ENCODE results near the gene PARP12.

The PARP12 gene

DNA sequence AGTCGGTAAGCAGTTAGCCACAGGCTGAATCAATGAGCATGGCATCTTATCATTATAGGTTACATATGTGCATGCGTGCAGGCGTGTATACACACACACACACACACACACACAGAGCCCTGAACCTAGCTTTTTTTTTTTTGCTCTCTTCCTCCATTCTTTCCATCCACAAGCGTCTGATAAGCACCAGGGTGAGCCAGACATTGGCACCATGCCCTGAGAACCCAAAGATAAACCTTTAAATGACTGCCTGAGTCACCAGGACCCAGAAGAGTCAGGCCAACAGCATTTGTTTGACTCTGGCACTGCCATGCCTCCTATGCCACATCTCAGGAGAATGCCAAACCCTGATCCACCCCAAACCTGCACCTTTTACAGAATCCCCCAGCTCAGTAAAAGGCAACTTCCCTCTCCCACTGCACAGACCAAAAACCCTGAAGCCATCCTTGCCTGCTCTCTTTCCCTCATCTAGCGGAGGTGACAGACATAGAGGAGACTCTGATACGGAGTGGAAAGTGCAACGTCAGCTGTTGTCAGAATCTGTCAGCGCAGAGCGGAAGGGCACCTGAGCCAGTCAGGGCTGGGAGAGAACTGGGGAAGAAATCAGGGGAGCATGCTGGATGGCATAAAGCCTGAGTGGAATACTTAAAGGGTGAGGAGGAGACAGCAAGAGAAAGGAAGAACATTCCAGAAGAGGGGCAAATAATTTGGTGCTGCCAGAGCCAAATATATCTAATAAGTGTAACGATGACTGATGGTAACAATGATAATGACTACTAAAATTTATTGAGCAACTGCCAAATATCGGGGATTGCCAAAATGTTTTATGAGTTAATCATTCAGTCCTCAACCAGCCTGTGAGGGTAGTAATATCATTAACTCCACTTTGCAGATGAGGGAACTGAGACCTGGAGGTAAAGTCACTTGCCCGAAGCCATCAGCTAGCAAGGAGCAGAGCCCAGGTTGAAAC, 3.2 kb downstream of the PARP12 start:
- DNase-seq (ENCODE audit: low read depth) = peak; percentile 21

DNA sequence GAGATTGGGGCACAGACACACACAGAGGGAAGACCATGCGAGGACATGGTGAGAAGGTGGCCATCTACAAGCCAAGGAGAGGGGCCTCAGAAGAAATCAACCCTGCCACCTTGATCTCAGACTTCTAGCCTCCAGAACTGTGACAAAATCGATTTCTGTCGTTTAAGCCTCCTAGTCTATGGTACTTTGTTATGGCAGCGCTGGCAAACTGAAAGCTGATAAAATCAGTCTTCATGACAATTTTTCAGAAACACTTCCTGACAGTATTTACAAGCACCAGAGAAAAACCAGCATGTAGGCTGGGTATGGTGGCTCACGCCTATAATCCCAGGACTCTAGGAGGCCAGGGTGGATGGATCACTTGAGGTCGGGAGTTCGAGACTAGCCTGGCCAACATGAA, 4.2 kb downstream of the PARP12 start:
- DNase-seq (ENCODE audit: low read depth) = no peak

DNA sequence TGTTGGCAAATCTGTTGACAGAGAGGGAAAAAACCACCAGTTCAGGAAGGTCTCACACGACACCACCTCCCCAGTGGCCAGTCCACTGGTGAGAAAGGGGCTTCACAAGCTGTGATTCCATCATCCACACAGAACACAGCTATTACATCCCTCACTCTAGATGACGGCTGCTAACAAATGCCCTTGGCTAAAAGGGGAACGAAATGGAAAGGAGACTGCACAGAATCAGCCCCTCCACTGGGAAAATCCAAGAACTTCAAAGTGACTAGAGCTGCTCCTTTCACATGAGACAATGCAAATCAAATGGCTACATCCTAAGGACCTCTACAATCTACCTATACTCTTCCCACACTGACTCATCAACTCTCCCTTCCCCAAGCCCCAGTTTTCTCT, 5.6 kb downstream of the PARP12 start:
- no peak for DNase-seq (ENCODE audit: low read depth)

DNA sequence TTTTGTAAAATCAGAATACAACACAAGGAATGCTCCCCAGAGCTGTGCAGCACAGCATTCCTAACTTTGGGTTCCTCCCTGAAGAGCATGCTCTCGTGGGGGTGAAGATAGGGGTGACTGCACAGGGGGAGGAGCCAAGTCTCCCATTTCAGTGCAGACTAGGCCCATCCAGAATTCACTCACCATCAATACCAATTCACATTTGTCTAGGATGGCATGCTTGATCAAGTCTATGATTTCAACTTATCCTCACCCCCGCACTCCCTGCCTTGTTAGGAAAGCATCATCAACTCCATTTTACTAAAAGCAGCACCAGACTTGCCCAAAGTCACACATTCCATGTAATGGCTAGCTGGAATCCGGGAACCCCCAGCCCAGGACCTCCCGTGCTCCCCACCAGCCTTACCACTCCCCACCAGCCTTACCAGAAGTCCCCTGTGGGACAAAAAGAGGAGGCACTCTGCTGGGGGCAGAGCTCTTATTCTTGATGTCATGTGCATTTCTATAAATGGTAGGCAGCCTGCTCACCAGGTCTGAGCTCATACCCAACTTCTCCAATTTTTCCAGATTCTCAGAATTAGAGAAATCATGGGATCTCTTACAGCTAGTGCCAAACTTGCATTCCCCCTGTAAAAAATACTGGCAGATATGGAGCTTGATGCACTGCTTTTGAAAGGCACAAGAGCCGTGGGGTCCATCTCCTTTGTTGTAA, 6.2 kb downstream of the PARP12 start:
- DNase-seq (ENCODE audit: low read depth) = no peak

DNA sequence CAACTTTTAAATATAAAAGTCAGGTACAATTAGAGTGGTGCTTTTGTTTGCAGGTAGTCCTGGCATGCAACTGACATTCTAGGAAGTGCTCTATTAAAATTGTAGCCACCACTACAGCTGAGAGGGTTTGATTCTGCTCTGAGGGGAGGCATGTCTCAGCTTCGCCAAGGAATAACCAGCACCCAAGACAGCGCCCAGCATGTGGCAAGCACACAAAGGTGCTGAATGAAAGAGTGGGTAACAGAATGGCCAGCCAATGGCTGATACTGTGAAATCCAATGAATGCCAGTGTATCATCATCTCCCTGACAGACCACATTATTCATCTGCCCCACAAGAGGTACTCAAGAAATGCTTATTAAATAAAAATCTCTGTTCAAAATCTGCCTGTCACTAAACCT, 6.9 kb downstream of the PARP12 start:
- DNase-seq (ENCODE audit: low read depth) = no peak

DNA sequence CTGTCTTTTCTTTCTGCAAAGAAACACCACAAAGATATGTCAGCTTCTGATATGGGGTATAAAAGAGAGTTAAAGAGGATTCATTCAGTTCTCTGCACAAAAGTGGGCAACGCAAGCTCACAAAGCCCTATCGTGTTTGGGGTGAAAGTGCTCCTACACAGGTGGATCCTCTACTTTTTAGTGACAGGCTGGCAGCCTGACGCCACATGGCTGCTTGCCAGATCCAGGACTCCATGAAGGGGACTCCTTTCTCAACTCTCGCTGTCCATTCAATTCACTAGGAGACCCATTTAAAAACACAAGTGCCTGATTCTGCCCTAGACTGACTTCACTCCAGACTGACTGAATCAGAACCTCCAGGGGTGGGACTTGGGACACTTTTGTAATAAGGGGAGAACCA, 8.0 kb downstream of the PARP12 start:
- no peak for DNase-seq (ENCODE audit: low read depth)

DNA sequence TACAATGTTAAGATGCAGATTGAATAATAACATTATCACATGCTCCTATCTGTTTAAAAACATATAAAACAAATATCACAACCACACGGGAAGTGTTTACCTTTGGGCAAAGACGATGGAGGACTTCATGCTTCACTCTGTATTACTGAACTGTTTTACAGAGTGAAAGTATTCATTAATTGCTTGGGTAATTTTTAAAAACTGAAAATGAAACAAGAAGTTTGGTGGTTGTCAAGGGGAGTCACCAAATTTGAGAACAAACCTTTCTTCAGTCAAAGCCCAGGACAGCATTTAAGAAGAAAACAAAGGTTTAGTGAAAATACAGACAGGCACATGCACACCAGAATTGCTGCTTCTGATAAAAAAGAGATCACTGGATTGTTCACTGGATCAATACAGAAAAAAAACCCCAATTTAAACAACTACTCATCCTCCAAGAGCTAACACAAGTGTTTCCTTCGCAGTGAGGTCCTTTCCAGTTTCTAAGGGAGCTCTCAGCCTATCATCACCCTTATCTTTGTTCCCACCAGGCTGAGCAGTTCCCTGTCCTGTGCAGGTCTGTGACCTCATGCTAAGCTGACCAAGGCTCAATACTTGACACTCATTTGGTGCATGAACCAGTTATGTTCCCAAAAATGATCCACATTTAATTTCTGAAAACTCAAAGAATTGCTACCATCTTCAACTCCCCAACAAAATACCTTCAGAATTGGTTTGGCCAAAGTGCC, 8.8 kb downstream of the PARP12 start:
- DNase-seq (ENCODE audit: low read depth) = no peak

DNA sequence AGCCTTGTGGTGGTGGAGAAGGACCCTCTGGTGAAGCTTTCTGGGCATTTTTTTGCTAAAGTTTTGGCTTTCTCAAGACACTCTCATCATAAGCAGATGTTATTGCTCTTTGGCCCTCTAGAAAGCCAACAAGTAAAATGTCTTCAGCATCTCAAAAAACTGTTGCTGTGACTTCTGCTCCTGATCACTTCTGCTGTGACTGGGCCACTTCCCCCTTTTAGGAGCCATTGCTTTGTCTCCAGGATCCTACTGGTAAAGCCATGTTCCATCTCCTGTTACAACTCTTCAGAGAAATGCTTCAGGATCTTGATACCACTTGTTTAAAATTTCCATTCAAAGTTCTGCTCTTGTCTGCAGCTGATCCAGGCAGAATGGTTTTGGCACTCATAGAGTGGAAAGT, 10.9 kb downstream of the PARP12 start:
- no peak for DNase-seq (ENCODE audit: low read depth)

DNA sequence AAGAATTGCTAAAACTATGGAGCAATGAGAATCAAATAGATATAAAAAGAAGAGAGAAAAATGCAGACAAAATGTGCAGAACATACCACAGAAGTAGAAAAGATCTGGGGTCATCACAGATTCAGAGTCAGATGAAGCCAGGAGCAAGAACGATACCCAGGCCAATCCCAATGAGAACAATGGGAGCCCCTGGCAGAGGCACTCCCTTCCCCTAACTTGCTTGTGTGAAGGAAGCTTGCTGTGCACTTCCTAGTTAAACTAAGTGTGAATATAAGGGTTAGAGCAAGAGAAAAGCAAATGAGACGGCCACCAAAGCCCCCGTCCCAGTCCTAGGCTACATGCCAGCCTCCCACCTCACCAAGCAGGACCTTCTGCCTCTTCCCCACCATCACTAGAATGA, 12.7 kb downstream of the PARP12 start:
- DNase-seq (ENCODE audit: low read depth) = no peak

DNA sequence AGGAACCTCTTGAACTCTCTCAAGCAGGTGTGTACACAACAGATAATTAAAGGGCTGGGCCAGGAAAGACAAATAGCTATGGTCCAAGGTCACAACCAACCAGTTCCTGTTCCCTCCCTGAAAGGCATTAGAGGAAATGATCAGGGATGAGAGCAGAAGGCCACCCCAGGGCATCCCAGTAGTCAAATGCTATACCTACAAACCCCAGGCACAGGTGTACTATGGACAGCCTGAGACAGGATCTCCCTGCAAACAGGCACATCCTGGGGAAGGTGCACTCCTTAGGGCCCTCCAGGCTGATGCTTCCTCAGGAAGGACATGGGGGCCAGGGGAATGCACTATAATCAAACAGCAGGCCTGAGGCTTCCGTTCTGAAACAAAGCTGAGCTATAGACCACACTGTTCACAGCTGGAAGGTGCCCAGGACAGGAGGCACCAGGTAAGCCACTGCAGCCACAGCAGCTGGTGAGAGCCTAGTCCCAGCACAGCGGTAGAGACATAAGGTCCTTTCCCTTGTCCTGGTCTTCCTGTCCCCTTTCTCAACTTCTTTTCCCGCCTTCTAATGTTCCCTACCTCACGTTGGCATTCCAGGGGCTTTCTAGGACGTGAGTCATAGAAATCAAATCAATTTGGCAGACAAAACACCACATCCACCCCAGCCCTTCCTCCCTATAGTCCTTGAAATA, 13.3 kb downstream of the PARP12 start:
- DNase-seq (ENCODE audit: low read depth) = no peak

DNA sequence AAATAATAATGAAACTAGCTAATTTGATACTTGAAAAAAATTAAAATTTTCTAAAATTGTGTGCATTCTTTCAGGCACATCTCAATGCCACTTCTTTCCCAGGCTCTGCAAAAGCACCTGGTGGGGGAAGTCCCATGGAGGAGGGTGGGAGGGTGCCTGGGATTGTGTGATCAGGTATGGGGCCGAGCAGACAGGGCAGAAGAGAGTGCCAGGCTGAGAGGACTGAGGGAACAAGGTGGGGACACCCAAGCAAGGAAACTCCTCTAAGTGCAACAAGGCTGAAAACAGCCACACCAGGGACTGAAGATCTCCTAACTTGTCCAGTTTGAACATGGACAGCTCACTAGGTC, 13.8 kb downstream of the PARP12 start:
- no peak for DNase-seq (ENCODE audit: low read depth)

DNA sequence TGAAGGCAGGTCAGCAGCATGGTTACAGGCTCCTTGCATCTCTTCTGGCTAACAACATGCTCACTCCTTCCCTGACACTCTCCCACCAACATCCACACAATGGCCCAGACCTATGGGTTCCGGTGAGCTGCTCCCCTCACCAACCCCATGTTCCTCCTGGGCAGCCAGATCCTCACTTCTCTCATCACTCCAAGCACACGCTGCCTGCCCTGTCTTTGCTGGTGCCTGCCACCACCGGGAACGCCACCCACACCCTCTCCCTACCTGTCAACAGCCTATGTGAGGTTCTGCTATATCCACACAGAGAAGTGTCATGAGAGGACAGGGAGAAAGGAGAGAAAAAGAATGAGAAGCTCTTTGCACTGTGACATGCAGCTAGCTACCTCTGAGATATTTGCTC, 14.6 kb downstream of the PARP12 start:
- DNase-seq (ENCODE audit: low read depth) = no peak

DNA sequence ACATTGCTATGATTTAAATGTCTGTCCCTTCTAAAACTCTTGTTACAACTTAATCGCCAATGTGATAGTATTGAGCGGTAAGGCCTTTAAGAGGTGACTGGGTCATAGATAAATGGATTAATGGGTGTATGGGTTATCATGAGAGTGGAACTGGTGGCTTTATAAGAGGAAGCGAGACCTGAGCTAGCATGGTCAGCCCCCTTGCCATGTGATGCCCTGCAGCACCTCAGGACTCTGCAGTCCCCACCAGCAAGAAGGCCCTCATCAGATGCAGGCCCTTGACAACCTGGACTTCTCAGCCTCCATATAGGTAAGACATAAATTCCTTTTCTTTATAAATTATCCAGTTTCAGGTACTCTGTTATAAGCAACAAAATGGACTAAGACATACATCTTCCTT, 15.6 kb downstream of the PARP12 start:
- DNase-seq (ENCODE audit: low read depth) = no peak

DNA sequence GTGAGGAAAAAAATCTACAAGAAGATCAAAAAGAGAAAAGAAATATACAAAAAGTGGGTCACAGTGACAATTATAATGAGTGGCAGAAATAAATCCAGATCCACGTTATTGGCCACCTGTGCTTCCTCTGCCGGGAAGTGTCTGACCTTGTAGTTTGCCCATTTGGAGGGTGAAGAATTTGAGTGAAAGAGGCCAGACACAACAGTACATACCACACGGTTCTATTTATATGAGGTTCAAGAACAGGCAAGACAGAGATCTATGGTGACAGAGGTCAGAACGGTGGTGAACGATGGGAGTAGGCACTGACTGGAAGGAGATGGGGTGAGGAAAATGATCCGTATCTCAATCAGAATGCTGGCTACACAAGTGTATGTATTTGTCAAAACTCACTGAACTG, 17.1 kb downstream of the PARP12 start:
- DNase-seq (ENCODE audit: low read depth) = no peak

DNA sequence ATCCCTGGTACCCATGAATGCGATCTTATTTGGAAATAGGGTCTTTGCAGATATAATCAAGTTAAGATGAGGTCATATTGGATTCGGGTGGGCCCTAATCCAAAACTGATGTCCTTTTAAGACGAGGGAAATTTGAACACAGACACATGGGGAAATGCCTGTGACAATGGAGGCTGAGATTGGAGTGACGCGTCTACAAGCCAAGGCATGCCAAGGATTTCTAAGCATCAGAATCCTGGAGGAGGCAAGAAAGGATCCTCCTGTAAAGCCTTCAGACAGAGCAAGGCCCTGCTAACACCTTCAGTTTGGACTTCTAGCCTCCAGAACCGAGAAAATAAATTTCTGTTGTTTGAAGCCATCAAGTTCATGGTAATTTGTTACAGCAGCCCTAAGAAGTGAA, 18.5 kb downstream of the PARP12 start:
- DNase-seq (ENCODE audit: low read depth) = no peak

DNA sequence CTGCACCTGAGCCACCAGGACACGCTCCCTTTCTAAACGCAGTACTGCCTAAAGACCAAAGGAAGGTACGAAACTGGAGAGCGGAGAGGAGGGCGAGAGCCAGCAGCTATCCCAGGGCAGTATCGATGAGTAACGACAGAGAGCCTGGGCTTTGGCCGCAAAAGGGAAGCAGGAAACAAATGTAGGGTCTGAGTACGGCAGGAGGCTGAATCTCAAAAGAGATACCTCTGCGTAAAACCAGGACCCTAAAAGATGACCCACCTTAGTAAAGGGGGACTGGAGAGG, 20.4 kb downstream of the PARP12 start:
- no peak for DNase-seq (ENCODE audit: low read depth)

DNA sequence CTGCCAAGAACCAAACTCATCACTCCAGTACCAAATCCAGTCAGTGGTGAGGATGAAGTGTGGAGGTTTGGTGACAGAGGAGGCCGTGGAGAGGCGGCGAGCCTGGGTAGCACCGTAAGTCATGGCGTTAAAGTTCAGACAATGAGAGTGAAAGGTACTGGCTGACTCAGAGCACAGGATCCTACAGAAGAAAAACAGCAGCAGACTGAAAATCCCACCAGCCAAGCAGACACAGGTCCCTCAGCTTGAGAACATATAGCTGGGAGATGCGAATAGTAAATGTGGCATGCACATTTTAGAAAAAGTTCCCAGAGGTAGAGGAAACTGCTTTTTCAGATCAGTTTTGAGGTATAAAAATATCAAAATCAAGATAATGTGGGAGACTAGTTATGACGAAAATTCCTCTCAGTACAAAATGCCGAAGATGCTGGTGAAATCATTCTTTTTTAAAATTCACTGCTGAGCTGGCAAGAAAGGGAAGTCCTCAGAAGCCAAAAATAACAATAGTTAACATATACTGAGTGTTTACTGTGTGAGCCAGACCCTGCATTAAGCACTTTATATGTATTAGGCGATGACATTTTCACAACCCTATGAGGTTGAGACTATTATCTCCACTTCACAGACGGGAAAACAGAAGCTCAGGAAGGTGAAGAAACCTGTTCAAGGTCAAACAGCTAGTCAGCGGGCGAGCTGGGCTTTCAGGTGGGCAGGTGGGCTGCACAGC, 20.9 kb downstream of the PARP12 start:
- DNase-seq (ENCODE audit: low read depth) = no peak

DNA sequence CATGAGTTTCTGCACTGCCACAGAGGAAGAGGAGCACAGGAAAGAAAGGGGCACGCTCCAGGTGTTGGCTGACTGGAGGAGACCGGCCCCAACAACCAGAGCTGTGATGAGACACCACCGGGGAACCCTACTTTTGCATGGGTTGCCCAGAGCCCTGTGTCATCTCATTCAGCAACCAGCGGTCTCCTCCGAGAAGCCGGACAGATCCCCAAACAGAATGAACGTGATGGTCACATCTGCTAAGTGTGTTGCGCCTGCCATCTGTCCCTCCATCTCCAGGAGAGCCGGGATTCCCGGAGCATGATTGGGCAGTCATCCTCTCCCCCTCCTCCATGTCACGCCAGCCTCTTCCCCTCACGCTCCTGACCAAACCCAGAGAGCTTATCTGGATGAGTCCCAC, 22.9 kb downstream of the PARP12 start:
- DNase-seq (ENCODE audit: low read depth) = no peak

DNA sequence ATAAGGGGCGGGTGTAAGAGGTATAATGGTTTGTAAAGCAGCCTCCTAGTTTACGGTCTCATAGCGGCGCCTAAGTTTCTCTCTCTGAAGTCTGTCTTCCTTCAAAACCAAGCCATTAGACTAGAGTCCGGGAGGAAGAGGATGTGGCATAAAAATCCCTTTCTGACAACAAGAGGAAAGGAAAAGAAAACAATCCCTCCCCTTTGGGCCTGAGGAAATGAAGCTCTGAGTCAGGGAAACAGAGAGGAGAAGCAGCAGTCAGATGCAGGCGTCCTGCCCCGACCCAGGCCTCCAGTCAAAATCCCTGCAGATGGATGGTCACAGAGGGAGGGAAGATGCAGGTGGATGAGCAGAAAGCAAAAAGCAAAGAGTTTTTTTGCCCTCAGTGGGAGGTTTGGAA, 23.7 kb downstream of the PARP12 start:
- DNase-seq (ENCODE audit: low read depth) = no peak

DNA sequence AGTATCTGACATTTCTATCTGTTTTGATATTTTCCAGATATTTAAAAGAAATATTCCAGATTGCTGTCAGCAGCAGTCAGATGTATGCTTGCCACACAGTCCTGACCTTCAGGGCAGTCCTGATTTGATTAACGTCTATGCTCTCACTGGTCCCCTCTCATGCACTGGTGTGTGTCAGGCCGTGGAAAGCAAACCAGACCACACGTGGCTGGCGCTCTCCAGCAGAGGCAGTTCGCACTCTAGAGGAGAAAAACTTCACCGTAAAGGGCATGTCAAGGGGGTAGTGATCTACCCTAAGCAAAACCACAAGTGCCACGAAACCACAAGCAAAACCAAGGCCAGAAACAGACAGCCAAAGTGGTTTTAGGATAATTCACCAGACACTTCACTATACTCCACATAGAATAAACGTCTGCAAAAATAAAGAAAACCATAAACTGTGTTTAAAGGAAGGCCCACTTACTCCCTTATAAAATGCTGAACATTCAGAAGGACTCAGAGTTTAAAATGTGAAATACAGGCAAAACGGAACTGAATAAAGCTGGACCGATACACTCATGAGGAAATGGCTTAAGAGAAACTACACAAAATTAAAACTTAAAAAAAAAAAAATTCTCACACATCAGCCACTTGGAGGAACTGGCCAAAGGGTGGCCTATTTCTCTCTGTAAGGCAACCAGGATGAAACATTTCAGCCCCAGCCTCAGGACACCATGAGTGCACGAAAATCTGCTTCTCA, 26.4 kb downstream of the PARP12 start:
- no peak for DNase-seq (ENCODE audit: low read depth)

Measured in T-helper 22 cell (primary cell).